OCI-LY1 (cell line): Measurements from ENCODE around the gene VSIR.

Source experiments
- EZH2 ChIP-seq: fragments of 200-600 bp; sonication (generic), shearing (Covaris generic); IDR thresholded peaks from 2 replicates; pipeline ENCODE4 v1.8.0; 2017; ENCODE audit warnings: borderline replicate concordance, mixed run types, mild to moderate bottlenecking, antibody characterized with exemption, low read length, moderate library complexity, mixed read lengths
- TF ChIP-seq, protein P1 (sequence below): fragments of 200-600 bp; sonication (generic), shearing (Covaris generic); IDR thresholded peaks from 2 replicates; pipeline ENCODE4 v1.5.1; 2017; ENCODE audit warnings: mild to moderate bottlenecking, antibody characterized with exemption, low read length, moderate library complexity, mixed read lengths

DNA sequence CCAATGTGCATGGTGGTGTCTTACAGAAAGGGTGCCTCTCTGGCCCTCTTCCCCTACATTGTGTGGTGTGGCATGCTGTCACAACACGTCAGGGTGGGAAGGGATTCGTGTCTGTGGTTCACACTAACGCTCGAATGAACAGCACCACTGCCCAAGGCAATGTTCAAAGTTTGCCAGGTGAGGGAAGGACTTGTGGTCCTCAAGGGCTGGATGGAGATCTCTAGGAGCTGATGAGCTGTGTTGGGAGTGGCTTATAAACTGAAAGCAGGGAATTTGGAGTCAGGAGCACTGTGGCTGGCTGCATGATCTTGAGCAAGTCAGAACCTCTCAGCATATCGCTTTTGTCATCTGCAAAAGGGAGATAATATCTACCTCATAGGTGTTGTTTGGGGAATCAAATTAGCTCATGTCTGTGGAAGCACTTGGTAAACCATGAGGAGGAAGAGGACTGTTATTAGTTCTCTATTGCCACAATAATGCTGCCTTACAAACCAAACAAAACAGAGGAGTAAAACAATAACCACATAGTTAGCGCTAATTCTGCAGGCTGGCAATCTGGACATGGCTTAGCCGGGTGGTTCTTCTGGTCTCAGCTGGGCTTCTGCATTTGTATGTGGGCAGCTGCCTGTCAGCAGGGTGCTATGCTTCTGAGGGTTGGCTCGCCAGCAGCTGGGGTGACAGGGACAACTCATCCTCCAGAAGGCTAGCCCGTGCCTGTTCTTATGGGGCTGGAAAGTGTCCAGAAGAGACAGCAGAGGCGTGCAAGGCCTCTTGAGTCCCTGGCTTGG, 30.8 kb downstream of the VSIR start:
- TF ChIP-seq, protein P1, sequence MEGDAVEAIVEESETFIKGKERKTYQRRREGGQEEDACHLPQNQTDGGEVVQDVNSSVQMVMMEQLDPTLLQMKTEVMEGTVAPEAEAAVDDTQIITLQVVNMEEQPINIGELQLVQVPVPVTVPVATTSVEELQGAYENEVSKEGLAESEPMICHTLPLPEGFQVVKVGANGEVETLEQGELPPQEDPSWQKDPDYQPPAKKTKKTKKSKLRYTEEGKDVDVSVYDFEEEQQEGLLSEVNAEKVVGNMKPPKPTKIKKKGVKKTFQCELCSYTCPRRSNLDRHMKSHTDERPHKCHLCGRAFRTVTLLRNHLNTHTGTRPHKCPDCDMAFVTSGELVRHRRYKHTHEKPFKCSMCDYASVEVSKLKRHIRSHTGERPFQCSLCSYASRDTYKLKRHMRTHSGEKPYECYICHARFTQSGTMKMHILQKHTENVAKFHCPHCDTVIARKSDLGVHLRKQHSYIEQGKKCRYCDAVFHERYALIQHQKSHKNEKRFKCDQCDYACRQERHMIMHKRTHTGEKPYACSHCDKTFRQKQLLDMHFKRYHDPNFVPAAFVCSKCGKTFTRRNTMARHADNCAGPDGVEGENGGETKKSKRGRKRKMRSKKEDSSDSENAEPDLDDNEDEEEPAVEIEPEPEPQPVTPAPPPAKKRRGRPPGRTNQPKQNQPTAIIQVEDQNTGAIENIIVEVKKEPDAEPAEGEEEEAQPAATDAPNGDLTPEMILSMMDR = no peak
- TF ChIP-seq EZH2 = no peak
